Testis (tissue), 3 donors: ENCODE results near the gene RPS6KL1. TPM values are rescaled to one million over a fixed set of nuclear protein-coding genes. Genes with fewer than 3 reads are reported as not detected.

ENCODE experiments used
- DNase-seq: peaks from one replicate; pipeline ENCODE4 v3.0.0-alpha.2; 2019
- H3K27ac ChIP-seq, 2 donors: fragments of 200-600 bp; sonication (generic); one replicate each; pipeline ENCODE4 v1.5.1; 2019
- H3K27me3 ChIP-seq: fragments of 200-600 bp; sonication (generic); one replicate; pipeline ENCODE4 v1.5.1; 2019
- H3K36me3 ChIP-seq: fragments of 200-600 bp; sonication (generic); one replicate; pipeline ENCODE4 v1.5.1; 2017; ENCODE audit warnings: low read depth; ENCODE audit errors: missing control alignments
- H3K4me1 ChIP-seq: fragments of 200-600 bp; sonication (generic); one replicate; pipeline ENCODE4 v1.5.1; 2019
- H3K4me3 ChIP-seq, 2 donors: fragments of 200-600 bp; sonication (generic); one replicate each; pipeline ENCODE4 v1.5.1; 2017 to 2019
- H3K9me3 ChIP-seq: fragments of 200-600 bp; sonication (generic); one replicate; pipeline ENCODE4 v1.5.1; 2017
- CTCF ChIP-seq, 3 experiments: fragments of 450-650 bp in 2 of 3; fragments of 200-600 bp in 1 of 3; sonication (generic) in 1 of 3; IDR thresholded peaks; one replicate each; pipeline ENCODE4 v1.5.1; 2016 to 2019; ENCODE audit warnings: antibody characterized with exemption in 3 of 3, mild to moderate bottlenecking in 2 of 3, moderate library complexity in 1 of 3
- POLR2A ChIP-seq: fragments of 450-650 bp; IDR thresholded peaks from one replicate; pipeline ENCODE4 v1.6.1; 2017; ENCODE audit warnings: antibody characterized with exemption, mild to moderate bottlenecking, moderate library complexity
- WGBS, 2 donors: methylation state at CpG; one replicate each; pipeline ENCODE4 v1.1.5; 2018; 5-methylcytosine and 5-hydroxymethylcytosine counted together
- intact Hi-C: fragments of 100-400 bp; cut with DNase I; formaldehyde crosslinking; loops from one replicate; pipeline ENCODE4 v1.15.1; 2023; ENCODE audit warnings: low total_unique reads
- polyA plus RNA-seq: library from polyadenylated mRNA; stranded (reverse); fragments of 350-450 nt; fragmentation: Illumina TruSeq; extraction: RNeasy Lipid Tissue Mini Kit (QIAGEN cat#74804); gene quantifications from one replicate; pipeline ENCODE4 v1.2.3, GENCODE V29; 2014; ENCODE audit warnings: low read depth, low replicate concordance; ENCODE audit not compliant: insufficient read depth
- total RNA-seq, 2 donors: library from RNA; depleted of rRNA; stranded (reverse); fragments of >200 nt; gene quantifications; one replicate each; pipeline ENCODE4 v1.2.3, GENCODE V29; 2016

RPS6KL1 gene
- total and polyA plus RNA-seq, 3 donors from 2014 or later, result 22.5 to 41.8 (median 22.9) TPM

- WGBS, 2 donors, result 94 to 96% methylated on average over 2 to 19 of the region's 19 CpGs
- Histone ChIP-seq H3K9me3 (no peaks in the 10 kb centered on the region), H3K4me1 (peaks cover 26% of the 10 kb centered on the region), H3K27me3 (no peaks in the 10 kb centered on the region), H3K27ac (no peak overlapping the region), H3K4me3 (no peak overlapping the region), H3K36me3 (no peaks in the 10 kb centered on the region)
- no peak for TF ChIP-seq POLR2A
- TF ChIP-seq CTCF (IDR thresholded peaks at IDR 0.05), result no peak
- DNase-seq, result no peak
- intact Hi-C loops, result no loop called here
Measured at GRCh38 chr14:74921053-74921620, 1.9 kb downstream of the RPS6KL1 start.

GRCh38 chr14:74920281-74920680 is 2.8 kb downstream of the RPS6KL1 start:
- Histone ChIP-seq H3K36me3 (no peaks in the 10 kb centered on the region), H3K4me3 (no peak overlapping the region), H3K27me3 (no peaks in the 10 kb centered on the region), H3K27ac (no peak overlapping the region), H3K4me1 (peaks cover 33% of the 10 kb centered on the region), H3K9me3 (no peaks in the 10 kb centered on the region)
- WGBS, 2 donors, result 88 to 90% methylated on average over 4 of the region's 4 CpGs
- DNase-seq, result no peak
- intact Hi-C loops, result no loop called here
- TF ChIP-seq POLR2A (no peak), CTCF (IDR thresholded peaks at IDR 0.05) (no peak)

GRCh38 chr14:74919421-74920165 is 3.5 kb downstream of the RPS6KL1 start:
- no peaks in the 10 kb centered on the region for H3K36me3 ChIP-seq
- intact Hi-C loops, result loop anchor here (10.0 kb wide), 1 partner anchor 165 kb away; no protein-coding TSS in a partner anchor
- whole genome bisulfite sequencing, 2 donors, result 86 to 97% methylated on average over 19 to 22 of the region's 22 CpGs

GRCh38 chr14:74918380-74918779 is 4.7 kb downstream of the RPS6KL1 start:
- TF ChIP-seq POLR2A (no peak), CTCF (IDR thresholded peaks at IDR 0.05) (no peak)
- H3K27ac ChIP-seq, result peak overlapping the region in 1 of 2 donors; percentile 77
- peaks cover 37% of the 10 kb centered on the region for H3K4me1 ChIP-seq
- H3K4me3 ChIP-seq, result no peak overlapping the region
- no peaks in the 10 kb centered on the region for H3K9me3 ChIP-seq
- H3K36me3 ChIP-seq, result no peaks in the 10 kb centered on the region
- H3K27me3 ChIP-seq, result no peaks in the 10 kb centered on the region
- WGBS, 2 donors, result 74 to 91% methylated on average over 7 to 9 of the region's 9 CpGs
- intact Hi-C loops, result loop anchor here (10.0 kb wide), 1 partner anchor 166 kb away; no protein-coding TSS in a partner anchor
- no peak for DNase-seq

More at GRCh38 chr14:74919421-74920165, 3.5 kb downstream of the RPS6KL1 start:
- H3K9me3 ChIP-seq, result no peaks in the 10 kb centered on the region
- no peak for DNase-seq
- no peak for TF ChIP-seq POLR2A
- no peak for TF ChIP-seq CTCF (IDR thresholded peaks at IDR 0.05)
- no peak overlapping the region for H3K4me3 ChIP-seq
- H3K27ac ChIP-seq, result no peak overlapping the region
- no peaks in the 10 kb centered on the region for H3K27me3 ChIP-seq
- peaks cover 37% of the 10 kb centered on the region for H3K4me1 ChIP-seq
